SK-N-DZ (cell line): Measurements from ENCODE around the gene HS6ST3.

Source experiments
- DNase-seq: peaks from one replicate; pipeline ENCODE4 v3.0.0-alpha.2; 2015; ENCODE audit warnings: low spot score

The HS6ST3 gene

DNA sequence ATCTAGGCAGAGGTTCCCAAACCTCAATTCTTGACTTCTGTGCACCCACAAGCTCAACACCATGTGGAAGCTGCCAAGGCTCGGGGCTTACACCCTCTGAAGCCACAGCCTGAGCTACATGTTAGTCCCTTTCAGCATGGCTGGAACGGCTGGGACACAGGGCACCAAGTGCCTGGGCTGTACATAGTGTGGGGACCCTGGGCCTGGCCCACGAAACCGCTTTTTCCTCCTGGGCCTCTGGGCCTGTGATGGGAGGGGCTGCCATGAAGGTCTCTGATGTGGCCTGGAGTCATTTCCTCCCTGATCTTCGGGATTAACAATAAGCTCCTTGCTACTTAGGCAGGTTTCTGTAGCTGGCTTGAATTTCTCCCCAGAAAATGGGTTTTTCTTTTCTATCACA, 108.1 kb downstream of the HS6ST3 start:
- no peak for DNase-seq

DNA sequence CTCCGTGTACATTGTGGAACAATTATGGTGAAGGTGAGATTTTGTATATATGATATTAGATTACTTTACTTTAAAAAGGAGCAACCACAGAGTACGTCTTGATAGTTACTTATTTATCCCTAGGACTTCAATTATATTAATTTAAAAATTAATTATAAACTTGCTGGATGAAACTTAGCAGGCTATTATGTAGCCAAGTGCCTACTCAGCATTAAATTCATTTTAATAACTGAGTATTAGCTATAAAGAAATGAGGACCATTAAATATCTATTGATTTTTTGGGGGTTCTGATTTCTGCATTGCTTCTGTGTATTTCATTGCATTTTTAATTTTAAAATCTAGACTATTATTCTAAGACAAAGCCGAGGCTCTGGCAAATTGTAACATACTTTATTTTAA, 109.4 kb downstream of the HS6ST3 start:
- DNase-seq: no peak

DNA sequence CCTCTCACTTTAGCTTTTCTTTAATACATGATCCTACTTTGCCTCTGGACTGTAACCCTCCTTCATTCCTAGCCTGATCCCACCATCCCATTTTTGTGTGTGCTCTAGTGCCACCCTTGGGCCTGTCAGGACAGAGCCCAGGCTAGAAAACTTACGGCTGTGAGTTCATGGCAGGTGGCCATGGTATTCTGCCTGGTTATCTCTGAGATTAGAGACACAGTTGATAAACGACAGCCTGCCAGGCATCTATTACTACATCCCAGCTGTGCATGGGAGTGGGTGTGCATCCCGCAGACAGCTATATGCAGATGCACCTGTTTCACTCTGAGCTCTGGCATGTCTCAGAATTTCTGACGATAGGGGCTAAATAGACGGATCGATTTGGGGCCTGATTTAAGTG, 110.9 kb downstream of the HS6ST3 start:
- DNase-seq: peak; percentile 92

DNA sequence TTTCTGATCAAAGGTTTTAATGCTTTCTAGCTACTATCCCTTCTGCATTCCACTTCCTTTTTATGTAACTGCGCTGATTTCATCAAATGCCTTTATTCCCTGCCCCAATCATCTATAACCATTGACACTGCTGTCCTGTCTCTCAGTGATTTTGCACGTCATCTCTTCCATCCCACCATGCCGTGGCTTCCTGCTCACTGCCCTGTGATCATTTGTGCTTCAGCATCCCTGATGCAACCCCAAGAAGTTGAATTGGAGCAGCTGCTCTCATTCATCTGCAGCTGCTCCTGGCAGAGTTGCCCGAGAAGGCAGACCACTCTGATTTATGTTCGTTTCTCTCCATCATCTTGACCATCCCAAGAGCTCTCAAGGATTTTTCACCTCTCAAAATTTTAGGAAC, 112.4 kb downstream of the HS6ST3 start:
- DNase-seq: no peak

DNA sequence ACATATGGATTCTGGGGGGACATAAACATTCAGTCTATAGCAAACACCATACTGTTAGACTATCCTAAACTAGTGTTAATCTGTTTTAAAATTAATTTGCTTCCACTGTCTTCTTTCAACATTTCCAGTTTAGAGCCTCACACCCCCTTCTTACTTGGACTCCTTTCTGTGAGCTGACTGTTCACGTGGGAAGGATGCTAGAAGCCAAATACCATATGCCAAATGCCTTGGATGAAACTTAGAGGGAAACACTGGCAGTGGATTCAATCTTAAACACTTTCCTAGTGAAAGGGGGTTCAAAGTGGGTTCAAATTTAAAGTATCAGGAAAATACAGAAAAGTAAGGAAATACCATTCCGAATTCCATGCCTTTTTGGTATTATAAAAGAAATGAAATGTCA, 113.6 kb downstream of the HS6ST3 start:
- DNase-seq: no peak

DNA sequence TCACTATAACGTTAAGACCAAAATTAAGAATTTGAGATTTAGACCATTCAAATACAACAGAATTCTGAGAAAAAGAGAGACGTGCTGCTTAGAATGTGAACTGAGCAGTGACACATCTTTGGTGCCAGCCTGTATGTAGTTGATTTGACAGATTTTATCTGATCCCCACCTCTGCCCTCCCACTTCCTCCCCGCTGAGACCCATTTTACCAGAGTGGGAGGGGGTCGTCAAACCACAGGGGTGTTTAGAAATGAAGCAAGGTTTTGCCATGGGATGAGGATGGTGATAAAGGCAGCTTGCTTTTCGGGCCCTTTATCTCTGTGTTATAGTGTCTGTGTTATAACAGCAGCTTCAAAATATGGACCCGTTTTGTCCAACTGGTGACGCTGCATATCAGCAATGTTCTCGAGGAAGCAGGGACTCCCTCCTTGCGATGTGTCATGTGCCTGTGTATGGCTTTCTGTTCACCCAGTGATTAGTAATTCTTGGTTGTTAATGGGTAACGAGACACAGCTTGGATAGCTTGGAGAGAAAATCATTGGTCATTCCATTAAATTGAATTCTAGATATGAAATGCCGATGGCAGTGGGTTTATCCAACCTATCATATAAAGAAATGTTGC, 125.0 kb downstream of the HS6ST3 start:
- no peak for DNase-seq

DNA sequence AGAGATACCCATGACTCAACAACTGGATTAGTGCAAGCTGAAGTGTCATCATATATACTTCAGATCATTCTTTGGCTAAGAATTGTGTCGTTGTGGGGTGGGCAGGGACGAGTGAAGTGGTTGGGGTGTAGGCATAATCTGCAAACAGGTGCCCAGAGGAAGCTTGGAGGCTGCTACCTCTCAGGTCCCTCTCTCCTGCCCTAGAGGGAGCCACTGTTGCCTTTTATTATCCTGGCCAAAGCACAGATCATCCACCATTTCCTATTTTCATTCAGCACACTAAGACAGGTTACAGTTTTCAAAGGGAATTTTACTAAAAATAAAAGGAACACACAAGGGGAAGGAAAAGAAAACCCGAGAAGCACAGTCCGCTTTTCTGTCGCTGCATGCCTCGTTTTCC, 126.6 kb downstream of the HS6ST3 start:
- no peak for DNase-seq

DNA sequence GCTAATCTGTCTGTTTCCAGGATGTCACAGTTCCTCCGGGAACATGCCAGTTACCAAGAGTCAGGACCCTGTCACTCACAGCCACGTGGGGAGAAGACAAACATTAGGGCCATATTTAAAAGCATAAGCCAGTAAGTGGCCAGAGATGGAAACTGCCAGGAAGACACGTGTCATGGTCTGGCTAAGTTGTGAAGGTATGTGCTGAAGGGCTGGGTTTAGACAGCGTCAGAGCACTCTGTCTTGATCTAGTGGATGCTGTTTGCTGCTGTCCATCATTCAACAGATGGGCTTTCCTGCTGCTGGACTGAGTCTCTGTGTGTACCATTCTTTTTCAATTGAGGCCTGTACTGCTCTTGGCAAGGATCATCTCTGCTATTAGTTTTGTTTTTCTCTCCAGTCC, 128.6 kb downstream of the HS6ST3 start:
- DNase-seq: peak; percentile 8

DNA sequence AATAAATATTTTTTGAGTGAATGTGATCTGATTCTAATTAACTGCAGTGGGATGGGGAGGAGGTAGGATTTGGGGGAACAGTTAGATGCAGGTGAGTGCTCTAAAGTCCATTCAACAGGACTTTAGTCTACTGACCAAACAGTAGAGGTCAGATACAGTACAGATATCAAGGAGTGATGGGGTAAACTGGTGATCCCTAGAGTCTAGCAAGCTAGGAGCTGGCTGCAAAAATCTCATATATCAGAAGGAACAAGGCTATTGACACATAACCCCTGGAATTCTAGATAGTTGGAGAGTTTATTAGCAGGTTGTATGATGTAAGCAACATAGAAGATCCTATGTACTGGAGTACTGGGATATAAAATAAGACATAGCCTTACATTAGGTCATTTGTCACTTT, 131.6 kb downstream of the HS6ST3 start:
- DNase-seq: no peak

DNA sequence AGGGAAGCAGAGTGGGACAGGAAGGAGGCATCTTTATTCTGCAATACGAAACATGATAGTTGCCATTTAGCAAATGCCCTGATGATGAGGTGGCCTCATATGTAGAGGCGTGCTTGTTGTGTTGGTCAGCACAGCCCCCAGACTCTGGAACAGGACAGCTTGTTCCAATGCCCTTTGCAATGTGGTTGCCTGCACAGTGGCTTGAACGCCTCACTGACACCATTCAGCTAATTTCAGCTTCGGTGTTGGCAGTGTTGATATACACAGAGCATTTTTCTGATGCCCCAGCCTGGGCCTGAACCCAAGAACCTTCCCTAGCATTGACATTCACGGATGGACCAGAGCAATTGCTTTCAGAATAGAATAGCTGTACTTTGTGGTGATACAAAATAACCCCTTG, 133.3 kb downstream of the HS6ST3 start:
- DNase-seq: no peak

DNA sequence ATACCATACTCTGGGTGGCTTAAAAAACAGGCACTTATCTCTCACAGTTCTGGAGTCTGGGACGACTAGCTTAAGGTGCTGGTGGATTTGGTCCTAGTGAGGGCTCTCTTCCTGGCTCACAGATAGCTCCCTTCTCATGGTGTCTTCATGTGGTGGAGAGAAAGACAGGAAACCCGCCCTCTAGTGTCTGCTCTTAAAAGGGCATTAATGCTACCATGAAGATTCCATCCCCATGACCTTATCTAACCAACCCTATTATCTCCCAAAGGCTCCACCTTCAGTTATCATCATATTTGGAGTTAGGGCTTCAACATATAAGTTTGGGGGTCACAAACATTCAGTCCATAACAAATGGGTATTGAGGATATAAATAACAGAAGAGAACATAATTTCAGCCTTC, 139.4 kb downstream of the HS6ST3 start:
- peak; percentile 16 for DNase-seq

DNA sequence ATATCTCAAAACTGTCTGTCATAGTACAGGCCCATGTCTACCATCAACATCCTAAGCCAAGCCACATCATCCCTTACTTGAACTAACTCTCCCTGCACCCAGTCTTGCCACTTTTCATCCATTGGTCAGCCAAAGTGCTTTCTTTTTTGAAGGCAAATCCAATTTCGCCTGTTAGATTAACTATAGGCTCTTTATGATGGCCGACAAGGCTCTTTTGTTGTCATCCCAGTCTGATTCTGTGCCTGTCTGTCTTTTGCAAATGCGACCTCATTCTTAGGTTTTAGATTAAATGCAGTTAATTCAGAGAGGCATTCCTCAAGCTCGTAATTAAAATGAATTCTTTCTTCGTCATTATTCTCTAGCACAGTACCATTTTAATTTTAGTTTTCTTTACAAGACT, 148.3 kb downstream of the HS6ST3 start:
- DNase-seq: no peak

DNA sequence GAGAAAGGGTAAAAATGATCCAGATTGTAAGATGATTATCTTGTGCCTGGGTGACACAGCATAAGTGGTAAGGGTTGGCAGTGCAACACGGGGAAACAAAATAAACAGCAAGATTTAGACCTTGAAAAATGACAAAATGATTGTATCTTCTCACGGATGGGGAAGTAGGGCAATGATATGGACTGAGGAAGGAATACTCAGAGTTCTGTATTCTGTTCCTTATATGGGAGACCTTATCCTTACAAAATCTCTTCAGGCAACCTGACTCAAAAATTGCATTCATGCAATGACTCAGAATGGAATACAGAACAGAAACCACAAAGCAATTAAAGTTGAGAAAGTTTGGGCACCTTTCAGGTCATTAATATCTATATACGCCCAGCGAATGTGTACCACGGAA, 149.0 kb downstream of the HS6ST3 start:
- DNase-seq: no peak

DNA sequence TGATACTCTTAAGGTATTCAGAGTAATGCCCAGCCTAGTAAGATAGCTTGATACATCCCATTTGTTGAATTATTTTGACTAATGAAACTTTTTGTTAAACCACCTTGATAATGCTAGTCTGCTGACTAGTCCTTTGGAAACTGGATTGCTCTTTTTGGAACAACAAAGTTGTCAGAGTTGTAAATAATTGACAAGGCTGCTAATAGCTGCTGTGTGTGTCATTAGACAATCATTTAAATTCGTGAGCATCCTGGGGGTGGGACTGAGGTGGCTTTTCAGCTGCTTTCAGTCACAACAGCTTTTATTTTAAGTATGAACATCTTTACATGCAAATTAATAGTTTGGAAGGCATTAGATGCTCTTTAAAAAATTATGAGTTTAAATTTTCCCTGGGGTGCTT, 153.5 kb downstream of the HS6ST3 start:
- no peak for DNase-seq

DNA sequence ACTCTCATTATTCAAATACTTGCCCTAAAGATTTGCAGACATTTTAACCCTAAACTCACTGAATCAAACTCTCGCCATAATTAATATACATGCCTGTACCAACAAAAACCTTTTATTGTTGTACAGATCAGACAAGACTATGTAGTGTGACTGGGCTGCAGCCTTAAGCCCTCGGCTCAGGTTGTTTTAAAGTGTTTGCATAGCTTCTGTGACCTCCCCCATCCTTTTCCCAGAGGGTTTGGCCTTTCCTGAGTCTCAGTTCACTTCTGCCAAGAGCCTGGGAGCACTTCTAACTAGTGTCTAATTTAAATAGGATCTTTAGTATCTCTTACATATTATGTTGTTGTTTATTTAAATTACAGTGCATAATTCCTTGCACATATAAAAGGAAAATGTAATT, 158.2 kb downstream of the HS6ST3 start:
- no peak for DNase-seq

DNA sequence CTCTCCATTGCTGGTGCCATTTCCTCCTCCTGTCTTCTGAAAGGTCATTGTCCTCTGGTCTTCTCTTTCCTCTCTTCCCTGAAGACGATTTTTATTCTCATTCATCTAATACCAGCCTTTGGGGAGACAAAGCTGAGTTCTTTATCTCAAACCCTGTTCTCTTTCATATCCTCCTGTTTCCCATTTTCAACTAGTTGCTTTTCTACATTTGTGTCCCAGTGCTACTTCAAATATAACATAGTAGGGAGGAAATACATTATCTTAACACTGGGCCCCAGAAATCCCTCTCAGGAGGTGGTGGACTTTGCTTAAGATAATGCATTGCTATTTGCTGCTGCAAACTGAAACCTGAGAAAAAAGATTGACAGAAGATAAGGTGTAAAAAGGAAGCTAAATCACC, 159.1 kb downstream of the HS6ST3 start:
- DNase-seq: no peak

DNA sequence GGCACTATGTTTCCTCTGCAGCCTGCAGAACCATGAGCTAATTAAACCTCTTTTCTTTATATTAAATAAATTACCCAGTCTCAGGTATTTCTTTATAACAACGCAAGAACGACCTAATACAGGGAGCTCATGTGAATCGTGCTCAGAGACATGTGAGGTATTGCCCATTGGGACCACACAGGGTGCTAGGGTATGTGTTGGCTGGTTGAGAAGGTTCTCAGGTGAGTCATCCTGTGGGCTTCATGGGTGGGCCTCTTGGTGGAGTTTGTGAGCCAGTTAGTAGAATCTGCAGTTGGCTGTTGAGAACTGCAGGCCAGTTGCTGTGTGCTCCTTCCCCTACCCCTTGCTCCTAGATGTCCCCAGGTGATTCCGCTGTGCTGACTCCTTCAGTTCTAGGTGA, 163.0 kb downstream of the HS6ST3 start:
- no peak for DNase-seq

DNA sequence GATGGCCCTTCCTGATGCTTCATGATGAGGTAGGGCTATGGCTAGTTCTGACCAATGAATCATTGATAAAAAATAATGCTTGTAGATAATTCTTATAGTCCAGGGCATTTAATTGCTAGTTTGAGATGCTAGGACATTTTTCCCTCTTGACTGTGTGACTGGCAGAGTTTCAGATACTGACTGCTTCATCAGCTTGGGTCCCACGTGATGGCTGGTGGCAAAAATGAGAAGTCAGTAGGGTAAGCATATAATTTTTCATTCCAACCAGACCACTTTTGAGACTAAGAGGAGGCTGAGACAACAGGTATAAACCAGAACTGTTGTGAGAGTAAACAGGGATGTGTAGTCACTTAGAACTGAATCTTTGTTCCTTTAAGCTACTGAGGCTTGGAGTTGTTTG, 183.3 kb downstream of the HS6ST3 start:
- no peak for DNase-seq

DNA sequence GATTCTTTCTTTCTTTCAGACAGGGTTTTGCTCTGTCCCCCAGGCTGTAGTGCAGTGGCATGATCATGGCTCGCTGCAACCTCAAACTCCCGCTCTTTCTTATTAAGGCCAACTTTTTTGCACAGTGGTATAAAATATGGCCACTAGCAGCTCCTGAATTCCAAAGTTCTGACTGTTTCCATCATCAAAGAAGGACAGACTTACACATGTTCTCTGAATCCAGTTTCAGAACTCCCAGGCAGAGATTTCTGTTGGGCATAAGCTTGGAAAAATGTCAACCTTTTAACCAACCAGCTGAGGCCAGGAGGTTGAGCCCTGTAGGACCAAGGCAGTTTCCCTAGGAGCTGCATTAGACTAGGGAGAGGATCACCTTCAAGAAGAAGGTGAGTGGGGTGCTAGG, 184.1 kb downstream of the HS6ST3 start:
- no peak for DNase-seq

DNA sequence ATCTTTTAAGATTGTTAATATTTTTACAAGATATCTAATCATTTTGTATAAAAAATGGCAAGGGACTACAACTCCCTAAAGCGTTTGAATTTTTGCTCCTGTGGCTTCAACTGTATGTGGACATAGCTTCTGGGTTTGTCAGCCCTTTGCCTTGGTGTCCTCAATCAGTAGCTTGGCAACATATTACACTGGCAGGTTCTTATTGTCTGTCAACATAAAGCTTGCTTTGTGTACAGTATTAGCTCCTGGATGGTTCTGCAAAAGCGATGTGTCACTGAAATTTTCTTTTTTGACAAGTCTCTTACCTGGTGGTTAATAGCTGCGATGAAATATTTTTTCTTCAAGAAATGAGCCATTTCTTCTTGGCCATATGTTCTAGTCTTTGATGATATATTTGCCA, 190.0 kb downstream of the HS6ST3 start:
- no peak for DNase-seq

DNA sequence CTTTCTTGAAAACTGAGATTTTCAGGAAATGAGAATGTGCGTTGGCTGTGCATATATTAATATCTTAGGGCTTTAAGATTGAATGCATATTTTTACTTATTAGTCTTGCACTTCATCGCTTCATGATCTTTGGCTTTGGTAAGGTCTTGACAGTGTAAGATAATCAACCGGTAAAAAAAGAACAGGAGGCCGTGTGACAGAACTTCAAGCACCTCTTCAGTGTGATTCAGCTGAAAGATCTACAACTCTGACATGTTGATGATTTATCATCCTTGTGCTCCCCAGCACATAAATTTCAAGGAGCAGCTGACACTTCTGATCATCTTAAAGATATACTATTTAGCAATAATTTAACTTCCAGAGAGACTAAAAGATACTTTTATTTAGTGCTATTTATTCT, 195.1 kb downstream of the HS6ST3 start:
- no peak for DNase-seq

DNA sequence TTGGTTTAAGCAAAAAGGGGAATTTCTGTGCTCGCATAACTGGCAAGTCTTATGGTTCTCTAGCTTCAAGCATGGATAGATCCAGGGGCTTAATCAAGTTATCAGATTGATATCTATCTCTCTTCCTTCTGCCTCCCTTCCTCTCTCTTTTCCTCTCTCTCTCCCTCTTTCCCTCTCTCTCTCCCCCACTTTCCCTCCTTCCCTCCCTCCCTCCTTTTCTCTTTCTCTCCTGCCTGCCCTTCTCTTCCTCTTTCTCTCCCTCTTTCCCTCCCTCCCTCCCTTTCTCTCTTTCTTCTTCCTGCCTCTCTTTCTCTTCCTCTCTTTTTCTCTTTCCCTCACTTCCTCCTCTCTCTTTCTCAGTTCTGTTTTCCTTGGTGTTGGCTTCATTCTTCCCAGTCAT, 195.8 kb downstream of the HS6ST3 start:
- peak; percentile 13 for DNase-seq

DNA sequence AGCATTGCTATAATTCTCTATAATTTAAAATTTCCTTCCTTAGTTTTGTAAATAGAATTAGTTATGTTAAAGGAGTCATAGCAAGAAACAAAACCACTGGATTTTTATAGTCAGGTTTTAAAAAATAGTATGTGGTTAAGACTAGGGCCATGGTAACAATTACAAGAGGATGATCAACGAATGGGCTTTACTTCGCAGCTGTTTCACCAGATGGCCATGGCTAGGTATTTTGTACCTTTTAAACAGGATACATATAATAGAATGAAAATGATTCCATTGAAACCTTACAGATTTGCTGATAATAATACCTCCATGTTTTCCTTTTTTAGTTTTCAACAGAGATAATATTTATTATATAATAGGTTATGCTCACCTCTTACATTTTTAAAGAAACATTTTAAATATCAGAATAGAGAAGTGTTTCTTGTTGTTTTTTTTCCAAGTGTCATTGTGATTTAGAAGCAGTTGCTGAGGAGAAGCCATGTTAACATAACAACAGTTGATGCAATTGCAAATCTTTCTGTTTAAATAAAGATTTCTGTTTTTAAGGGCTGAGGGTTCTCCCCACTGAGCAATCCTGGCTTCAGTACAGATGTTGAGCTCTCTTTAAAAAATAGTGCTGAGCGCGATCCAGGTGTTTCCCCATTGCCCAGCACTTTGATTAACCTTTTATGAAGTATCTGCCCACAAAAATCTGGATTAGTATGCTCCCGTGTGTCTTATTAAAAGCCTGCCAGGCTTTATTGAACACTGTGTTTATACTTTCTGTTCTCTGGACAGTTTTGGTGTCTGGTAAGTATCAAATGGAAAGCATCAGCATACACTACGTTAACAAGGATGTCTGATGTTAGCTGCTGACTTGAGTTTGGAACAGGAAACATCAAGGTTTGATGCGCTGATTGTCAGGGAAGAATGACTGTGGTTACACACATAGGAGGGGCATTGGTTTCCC, 205.3 kb downstream of the HS6ST3 start:
- peak; percentile 46 for DNase-seq
